K562 (cell line): ENCODE results near the gene PLPP4.

ENCODE experiments used
- E2F8 ChIP-seq: fragments of 450-650 bp; IDR thresholded peaks from 2 replicates; pipeline ENCODE4 v1.7.1; 2018; ENCODE audit warnings: mild to moderate bottlenecking, low read depth; ENCODE audit not compliant: partially characterized antibody
- EZH2 ChIP-seq: IDR thresholded peaks from 2 replicates; pipeline ENCODE4 v1.6.1; 2012; ENCODE audit warnings: low read depth, mild to moderate bottlenecking, inconsistent platforms, low read length, borderline replicate concordance
- PHF21A ChIP-seq: fragments of 450-650 bp; IDR thresholded peaks from 2 replicates; pipeline ENCODE4 v1.6.1; 2017; ENCODE audit warnings: low read depth, borderline replicate concordance
- YY1 ChIP-seq, 3 experiments: IDR thresholded peaks; 2 replicates each; pipeline ENCODE4 v1.6.1; 2011; ENCODE audit warnings: low read length in 2 of 3, mild to moderate bottlenecking in 2 of 3, moderate library complexity in 2 of 3, borderline replicate concordance in 1 of 3, control low read depth in 1 of 3, low read depth in 1 of 3; ENCODE audit not compliant: insufficient read depth in 3 of 3, insufficient replicate concordance in 2 of 3, control insufficient read depth in 1 of 3, insufficient read length in 1 of 3; ENCODE audit errors: extremely low read depth in 1 of 3
- ZKSCAN1 ChIP-seq: fragments of 150-350 bp; IDR thresholded peaks from 2 replicates; pipeline ENCODE4 v1.6.1; 2016; ENCODE audit warnings: low read depth, low read length
- ZNF175 ChIP-seq: fragments of 200-800 bp; sonication (Bioruptor generic); IDR thresholded peaks from 2 replicates; pipeline ENCODE4 v1.6.1; 2016; ENCODE audit warnings: low read depth, mild to moderate bottlenecking, missing genetic modification characterization, missing compliant biosample characterization
- TF ChIP-seq, protein P1 (sequence below): fragments of 250-450 bp; sonication (Bioruptor Pico); IDR thresholded peaks from 2 replicates; pipeline ENCODE4 v1.9.0; 2021; ENCODE audit warnings: mild to moderate bottlenecking, inconsistent platforms
- TF ChIP-seq, protein P2 (sequence below), 3 experiments: IDR thresholded peaks in 2 of 3; conservative IDR thresholded peaks in 1 of 3; 2 replicates each; pipeline ENCODE4 v1.5.1; 2011 to 2012; ENCODE audit warnings: low read length in 3 of 3, mild to moderate bottlenecking in 3 of 3, control low read depth in 2 of 3, improper control_type of control experiment in 1 of 3, inconsistent platforms in 1 of 3, low read depth in 1 of 3, mixed read lengths in 1 of 3, moderate library complexity in 1 of 3; ENCODE audit not compliant: insufficient read depth in 2 of 3
- TF ChIP-seq, protein P3 (sequence below): fragments of 450-650 bp; IDR thresholded peaks from 2 replicates; pipeline ENCODE4 v1.6.1; 2018; ENCODE audit warnings: mild to moderate bottlenecking, low read depth; ENCODE audit not compliant: partially characterized antibody

- TF ChIP-seq ZKSCAN1 (no peak), E2F8 (no peak), EZH2 (no peak), YY1 (IDR thresholded peaks at IDR 0.05; ENCODE audit: borderline replicate concordance in 1 of 3, control insufficient read depth in 1 of 3, extremely low read depth in 1 of 3, insufficient read depth in 3 of 3, insufficient read length in 1 of 3, insufficient replicate concordance in 2 of 3, low read depth in 1 of 3, low read length in 2 of 3) (no peak), PHF21A (no peak), ZNF175 (no peak)
- TF ChIP-seq, protein P1, sequence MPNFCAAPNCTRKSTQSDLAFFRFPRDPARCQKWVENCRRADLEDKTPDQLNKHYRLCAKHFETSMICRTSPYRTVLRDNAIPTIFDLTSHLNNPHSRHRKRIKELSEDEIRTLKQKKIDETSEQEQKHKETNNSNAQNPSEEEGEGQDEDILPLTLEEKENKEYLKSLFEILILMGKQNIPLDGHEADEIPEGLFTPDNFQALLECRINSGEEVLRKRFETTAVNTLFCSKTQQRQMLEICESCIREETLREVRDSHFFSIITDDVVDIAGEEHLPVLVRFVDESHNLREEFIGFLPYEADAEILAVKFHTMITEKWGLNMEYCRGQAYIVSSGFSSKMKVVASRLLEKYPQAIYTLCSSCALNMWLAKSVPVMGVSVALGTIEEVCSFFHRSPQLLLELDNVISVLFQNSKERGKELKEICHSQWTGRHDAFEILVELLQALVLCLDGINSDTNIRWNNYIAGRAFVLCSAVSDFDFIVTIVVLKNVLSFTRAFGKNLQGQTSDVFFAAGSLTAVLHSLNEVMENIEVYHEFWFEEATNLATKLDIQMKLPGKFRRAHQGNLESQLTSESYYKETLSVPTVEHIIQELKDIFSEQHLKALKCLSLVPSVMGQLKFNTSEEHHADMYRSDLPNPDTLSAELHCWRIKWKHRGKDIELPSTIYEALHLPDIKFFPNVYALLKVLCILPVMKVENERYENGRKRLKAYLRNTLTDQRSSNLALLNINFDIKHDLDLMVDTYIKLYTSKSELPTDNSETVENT (CRISPR knock-in tag), result no peak
- TF ChIP-seq, protein P2, sequence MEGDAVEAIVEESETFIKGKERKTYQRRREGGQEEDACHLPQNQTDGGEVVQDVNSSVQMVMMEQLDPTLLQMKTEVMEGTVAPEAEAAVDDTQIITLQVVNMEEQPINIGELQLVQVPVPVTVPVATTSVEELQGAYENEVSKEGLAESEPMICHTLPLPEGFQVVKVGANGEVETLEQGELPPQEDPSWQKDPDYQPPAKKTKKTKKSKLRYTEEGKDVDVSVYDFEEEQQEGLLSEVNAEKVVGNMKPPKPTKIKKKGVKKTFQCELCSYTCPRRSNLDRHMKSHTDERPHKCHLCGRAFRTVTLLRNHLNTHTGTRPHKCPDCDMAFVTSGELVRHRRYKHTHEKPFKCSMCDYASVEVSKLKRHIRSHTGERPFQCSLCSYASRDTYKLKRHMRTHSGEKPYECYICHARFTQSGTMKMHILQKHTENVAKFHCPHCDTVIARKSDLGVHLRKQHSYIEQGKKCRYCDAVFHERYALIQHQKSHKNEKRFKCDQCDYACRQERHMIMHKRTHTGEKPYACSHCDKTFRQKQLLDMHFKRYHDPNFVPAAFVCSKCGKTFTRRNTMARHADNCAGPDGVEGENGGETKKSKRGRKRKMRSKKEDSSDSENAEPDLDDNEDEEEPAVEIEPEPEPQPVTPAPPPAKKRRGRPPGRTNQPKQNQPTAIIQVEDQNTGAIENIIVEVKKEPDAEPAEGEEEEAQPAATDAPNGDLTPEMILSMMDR (IDR thresholded peaks at IDR 0.05 in 2 of 3, conservative IDR thresholded peaks at IDR 0.05 in 1 of 3; ENCODE audit: insufficient read depth in 2 of 3, low read depth in 1 of 3, low read length in 3 of 3), result no peak
- TF ChIP-seq, protein P3, sequence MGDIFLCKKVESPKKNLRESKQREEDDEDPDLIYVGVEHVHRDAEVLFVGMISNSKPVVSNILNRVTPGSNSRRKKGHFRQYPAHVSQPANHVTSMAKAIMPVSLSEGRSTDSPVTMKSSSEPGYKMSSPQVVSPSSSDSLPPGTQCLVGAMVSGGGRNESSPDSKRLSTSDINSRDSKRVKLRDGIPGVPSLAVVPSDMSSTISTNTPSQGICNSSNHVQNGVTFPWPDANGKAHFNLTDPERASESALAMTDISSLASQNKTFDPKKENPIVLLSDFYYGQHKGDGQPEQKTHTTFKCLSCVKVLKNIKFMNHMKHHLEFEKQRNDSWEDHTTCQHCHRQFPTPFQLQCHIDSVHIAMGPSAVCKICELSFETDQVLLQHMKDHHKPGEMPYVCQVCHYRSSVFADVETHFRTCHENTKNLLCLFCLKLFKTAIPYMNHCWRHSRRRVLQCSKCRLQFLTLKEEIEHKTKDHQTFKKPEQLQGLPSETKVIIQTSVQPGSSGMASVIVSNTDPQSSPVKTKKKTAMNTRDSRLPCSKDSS, result no peak
Observed at GRCh38 chr10:120557311-120557710, 100.3 kb downstream of the PLPP4 start.
